Osteoblast (primary cell): ENCODE data around the gene LIX1L. TPM values are rescaled to one million over a fixed set of nuclear protein-coding genes. Genes with fewer than 3 reads are reported as not detected.

Source experiments
- DNase-seq: peaks from one replicate; pipeline ENCODE4 v3.0.0; 2011; ENCODE audit warnings: low spot score, mixed read lengths; ENCODE audit not compliant: insufficient read length; ENCODE audit errors: missing footprints
- H2AFZ ChIP-seq: 2 replicates; pipeline ENCODE4 v1.6.0; 2011; ENCODE audit warnings: mild to moderate bottlenecking, low read length
- H3K27ac ChIP-seq: 2 replicates; pipeline ENCODE4 v1.5.1; 2011; ENCODE audit warnings: mild to moderate bottlenecking, low read depth, low read length, moderate library complexity
- H3K27me3 ChIP-seq: 2 replicates; pipeline ENCODE4 v1.6.0; 2012; ENCODE audit warnings: mild to moderate bottlenecking, control low read depth, inconsistent platforms, low read length, moderate library complexity; ENCODE audit not compliant: insufficient read depth
- H3K36me3 ChIP-seq: 2 replicates; pipeline ENCODE4 v1.5.1; 2011; ENCODE audit warnings: mild to moderate bottlenecking, low read length, control low read depth, moderate library complexity; ENCODE audit not compliant: insufficient read depth
- H3K4me1 ChIP-seq: 2 replicates; pipeline ENCODE4 v1.5.1; 2011; ENCODE audit warnings: mild to moderate bottlenecking, low read length, control low read depth, moderate library complexity; ENCODE audit not compliant: insufficient read depth
- H3K4me2 ChIP-seq: 2 replicates; pipeline ENCODE4 v1.6.0; 2011; ENCODE audit warnings: mild to moderate bottlenecking, low read length; ENCODE audit not compliant: insufficient read depth
- H3K4me3 ChIP-seq: fragments of 200-600 bp; sonication (generic); 3 replicates; pipeline ENCODE4 v1.5.1; 2012; ENCODE audit warnings: mild to moderate bottlenecking, low read length, inconsistent platforms; ENCODE audit not compliant: insufficient read depth
- H3K79me2 ChIP-seq: 2 replicates; pipeline ENCODE4 v1.6.0; 2012; ENCODE audit warnings: mild to moderate bottlenecking, low read length, control low read depth, inconsistent platforms; ENCODE audit not compliant: insufficient read depth
- H3K9me3 ChIP-seq: 2 replicates; pipeline ENCODE4 v1.5.1; 2011; ENCODE audit warnings: low read depth, low read length, control low read depth
- H4K20me1 ChIP-seq: 2 replicates; pipeline ENCODE4 v1.6.0; 2012; ENCODE audit warnings: mild to moderate bottlenecking, low read length, control low read depth; ENCODE audit not compliant: insufficient read depth
- CTCF ChIP-seq: IDR thresholded peaks from 2 replicates; pipeline ENCODE4 v1.5.1; 2011; ENCODE audit warnings: mild to moderate bottlenecking, low read depth, low read length, moderate library complexity; ENCODE audit errors: extremely low read depth
- total RNA-seq: library from RNA; depleted of rRNA; stranded (reverse); fragments of >200 nt; gene quantifications from 2 replicates; pipeline ENCODE4 v1.2.3, GENCODE V29; 2012

The LIX1L gene
- total RNA-seq, 1 donor: 33.7 TPM

GRCh38 chr1:145958734-145959133, 917 bp upstream of the LIX1L start:
- no peak overlapping the region for H3K27ac ChIP-seq
- TF ChIP-seq CTCF: no peak
- H3K4me1 ChIP-seq: peaks cover 62% of the 10 kb centered on the region
- H3K9me3 ChIP-seq: no peaks in the 10 kb centered on the region
- peaks cover 6% of the 10 kb centered on the region for H4K20me1 ChIP-seq
- no peaks in the 10 kb centered on the region for H3K27me3 ChIP-seq
- no peak for DNase-seq
- no peak overlapping the region for H3K4me3 ChIP-seq
- H3K79me2 ChIP-seq: peaks cover 44% of the 10 kb centered on the region
- no peak overlapping the region for H2AFZ ChIP-seq
- H3K4me2 ChIP-seq: no peak overlapping the region
- no peaks in the 10 kb centered on the region for H3K36me3 ChIP-seq

- H3K36me3 ChIP-seq: no peaks in the 10 kb centered on the region
- DNase-seq: no peak
- no peak for TF ChIP-seq CTCF
- peaks cover 6% of the 10 kb centered on the region for H4K20me1 ChIP-seq
- H3K9me3 ChIP-seq: no peaks in the 10 kb centered on the region
- peaks cover 58% of the 10 kb centered on the region for H3K79me2 ChIP-seq
- peak overlapping the region; percentile 21 for H2AFZ ChIP-seq
- peak overlapping the region; percentile 80 for H3K4me3 ChIP-seq
- H3K27ac ChIP-seq: peak overlapping the region; percentile 88
- no peaks in the 10 kb centered on the region for H3K27me3 ChIP-seq
- H3K4me2 ChIP-seq: peak overlapping the region; percentile 90
- peaks cover 46% of the 10 kb centered on the region for H3K4me1 ChIP-seq
Measured at GRCh38 chr1:145956781-145957442, 905 bp downstream of the LIX1L start.

GRCh38 chr1:145956361-145956760, 1.5 kb downstream of the LIX1L start:
- DNase-seq: peak; percentile 51

More at GRCh38 chr1:145956361-145956760, 1.5 kb downstream of the LIX1L start:
- Histone ChIP-seq H3K9me3 (no peaks in the 10 kb centered on the region), H2AFZ (no peak overlapping the region), H3K27me3 (no peaks in the 10 kb centered on the region), H3K79me2 (peaks cover 58% of the 10 kb centered on the region), H3K4me2 (peak overlapping the region; percentile 90), H4K20me1 (peaks cover 6% of the 10 kb centered on the region), H3K36me3 (no peaks in the 10 kb centered on the region), H3K27ac (peak overlapping the region; percentile 88), H3K4me1 (peaks cover 40% of the 10 kb centered on the region), H3K4me3 (peak overlapping the region; percentile 80)
- TF ChIP-seq CTCF: no peak
